GM19438 (cell line): ENCODE measurements around the gene ATG14.
"Not testable (repeated sequence)": the region's sequence is repeated elsewhere in the genome, so short reads cannot be mapped to it uniquely, and the experiment has no call there.

ENCODE experiments used
- ATAC-seq: cut with Tn5 transposase; IDR thresholded peaks from one replicate; pipeline ENCODE4 v1.9.1; 2021; ENCODE audit warnings: low read depth; ENCODE audit not compliant: unreplicated experiment

Gene ATG14

GRCh38 chr14:55433880-55434804 is 22.5 kb upstream of the ATG14 start:
- no peak for ATAC-seq

GRCh38 chr14:55432628-55433027 is 21.0 kb upstream of the ATG14 start:
- ATAC-seq, result no peak

- no peak for ATAC-seq
These were observed 18.5 kb upstream of the ATG14 start for GRCh38 chr14:55430024-55430690.

DNA sequence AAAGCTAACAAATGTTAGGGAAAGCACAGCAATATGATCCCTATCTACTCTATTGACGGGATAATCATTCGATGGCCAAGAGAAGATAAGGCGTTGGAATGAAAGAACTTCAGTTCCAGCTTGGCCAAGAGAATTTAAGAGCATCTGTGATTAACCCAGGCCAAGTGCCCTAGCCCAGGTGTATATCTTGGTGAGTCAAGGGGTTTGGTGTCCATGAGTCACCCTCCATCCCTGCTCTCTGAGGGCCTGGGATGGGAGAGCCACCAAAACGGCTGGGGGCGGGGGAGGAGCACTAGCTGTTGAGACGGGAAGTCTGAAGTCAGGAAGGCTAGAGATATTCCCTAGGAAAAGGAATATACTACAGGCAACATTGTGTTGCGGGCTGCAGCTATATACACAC is 15.8 kb upstream of the ATG14 start:
- no peak for ATAC-seq

GRCh38 chr14:55426891-55427290 is 15.3 kb upstream of the ATG14 start:
- no peak for ATAC-seq

DNA sequence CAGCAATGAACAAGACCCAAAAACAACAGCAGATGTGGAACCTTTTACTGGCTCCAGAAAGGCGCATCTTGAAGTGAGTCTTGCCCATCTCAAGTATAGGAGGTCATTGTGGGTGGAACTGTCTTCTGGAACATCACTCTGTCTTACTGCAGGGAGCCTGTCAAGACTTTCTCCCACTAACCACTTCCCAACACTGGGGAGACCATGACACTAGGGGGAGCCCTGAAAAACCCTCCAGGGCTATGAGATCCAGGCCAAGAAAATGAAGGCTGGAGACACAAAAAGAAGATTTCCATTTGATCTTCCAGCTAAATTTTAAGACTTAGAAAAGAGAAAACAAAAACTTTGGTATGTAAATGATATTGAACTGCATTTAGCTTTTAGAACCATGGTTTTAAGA is 13.5 kb upstream of the ATG14 start:
- ATAC-seq, result no peak

- no peak for ATAC-seq
These were observed 12.3 kb upstream of the ATG14 start for GRCh38 chr14:55423969-55424368.

- ATAC-seq, result not testable (repeated sequence)
These were observed 10.7 kb upstream of the ATG14 start for GRCh38 chr14:55422338-55422737.

DNA sequence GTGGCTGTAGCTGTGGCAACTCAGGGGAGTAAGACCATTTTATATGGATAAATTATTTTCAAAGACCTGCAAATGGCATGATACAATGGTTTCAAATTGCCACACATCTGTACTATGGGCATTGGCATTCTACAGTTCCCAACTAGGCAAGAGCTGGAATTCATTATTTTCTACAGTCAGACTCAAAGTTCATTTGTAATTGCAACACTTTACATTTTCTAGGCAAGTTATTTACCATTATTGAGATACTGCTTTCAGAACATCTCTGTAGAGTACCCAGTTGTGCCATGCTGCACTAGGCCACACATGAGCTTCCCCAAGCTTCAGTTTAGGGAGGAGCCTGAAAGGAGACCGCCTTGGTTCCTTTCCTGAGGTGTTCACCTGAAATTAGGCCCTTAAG is 8.0 kb upstream of the ATG14 start:
- ATAC-seq, result no peak

GRCh38 chr14:55418411-55418810 is 6.8 kb upstream of the ATG14 start:
- no peak for ATAC-seq

GRCh38 chr14:55417955-55418354 is 6.3 kb upstream of the ATG14 start:
- no peak for ATAC-seq

GRCh38 chr14:55416866-55417265 is 5.2 kb upstream of the ATG14 start:
- ATAC-seq, result no peak

DNA sequence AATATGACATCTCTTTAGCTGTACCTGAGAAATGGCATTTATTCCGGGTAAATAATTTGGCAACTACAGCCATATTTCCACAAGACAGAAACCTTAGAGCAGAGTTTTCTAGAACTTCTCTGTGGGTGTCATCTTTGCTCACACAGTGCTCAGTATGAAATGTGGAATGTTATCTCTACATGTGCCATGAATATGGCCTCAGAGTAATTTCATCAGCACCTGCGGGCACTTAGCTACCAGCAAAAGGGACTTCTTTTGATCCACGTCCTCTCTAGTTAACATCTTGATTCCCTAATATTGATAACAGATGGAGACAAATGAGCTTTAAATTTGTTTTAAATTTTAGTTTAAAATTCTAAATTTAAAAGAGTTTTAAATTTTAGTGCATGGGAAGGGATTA is 2.9 kb upstream of the ATG14 start:
- no peak for ATAC-seq

DNA sequence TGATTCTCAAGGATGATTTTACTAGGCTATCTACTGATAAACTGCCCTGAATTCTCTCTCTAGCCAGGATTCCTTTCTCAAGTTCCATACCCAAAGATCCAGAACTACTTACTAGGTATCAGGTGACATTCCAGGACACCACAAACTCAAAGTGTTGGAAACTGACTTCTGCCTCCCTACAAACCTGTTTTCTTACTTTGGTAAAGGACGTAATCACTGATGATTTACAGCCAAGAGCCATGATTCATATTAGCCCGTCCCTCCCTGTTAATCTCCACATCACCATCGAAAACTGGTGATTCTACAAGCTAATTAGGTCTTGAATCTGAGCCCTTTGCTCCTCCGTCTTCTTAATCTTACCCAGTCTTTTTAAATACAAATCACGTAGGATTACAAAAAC is 1.0 kb upstream of the ATG14 start:
- ATAC-seq, result no peak

DNA sequence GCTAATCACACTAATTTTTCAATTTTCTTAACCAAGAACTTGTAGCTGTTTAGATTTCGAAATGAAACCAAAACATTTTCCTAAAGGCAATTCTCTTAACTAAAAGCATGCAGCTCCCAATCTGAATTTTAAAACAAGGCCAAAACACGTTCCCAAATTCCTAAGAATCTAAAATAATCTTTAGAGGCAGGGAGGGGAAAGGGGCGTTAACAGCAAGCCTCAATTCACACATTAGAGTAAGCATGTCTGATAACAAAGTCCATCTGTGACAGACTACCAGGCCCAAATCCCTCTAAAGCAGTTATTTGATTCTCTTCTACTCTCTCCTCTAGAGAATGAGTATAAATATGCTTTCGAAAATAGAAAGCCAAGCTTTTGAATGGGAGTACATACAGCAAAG is 754 bp downstream of the ATG14 start:
- ATAC-seq, result no peak

DNA sequence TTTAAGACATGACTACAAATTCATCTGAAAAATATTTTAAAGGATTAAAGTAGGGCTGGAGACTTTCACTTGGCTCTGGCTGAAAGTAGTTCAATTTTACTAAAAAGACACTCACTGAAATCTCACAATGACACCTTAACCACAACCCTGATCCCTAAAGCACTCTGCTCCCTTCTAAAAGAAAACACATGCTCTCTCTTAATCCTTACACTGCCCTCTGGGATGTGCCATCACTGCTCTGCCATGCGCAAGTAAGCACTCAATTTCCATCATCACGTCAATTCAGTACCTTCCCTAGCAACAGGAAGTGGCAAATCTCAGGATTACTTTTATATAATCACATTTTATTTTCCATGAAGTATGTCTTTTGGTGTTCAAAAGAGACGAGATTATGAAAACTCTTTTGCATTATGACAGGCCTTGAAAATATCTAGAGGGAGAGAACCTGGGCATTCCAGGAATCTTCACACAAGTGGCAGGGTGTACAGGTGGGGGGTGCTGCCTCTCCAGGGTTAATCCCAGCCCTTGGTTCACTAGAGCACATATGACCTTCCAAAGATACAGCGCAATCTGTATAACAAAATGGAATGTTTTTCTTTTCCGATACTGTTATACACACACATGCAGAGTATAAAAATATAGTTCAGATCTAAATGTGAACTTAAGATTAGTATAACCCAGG is 7.3 kb downstream of the ATG14 start:
- no peak for ATAC-seq

- ATAC-seq, result no peak
These were observed 9.9 kb downstream of the ATG14 start for GRCh38 chr14:55401751-55402150.

GRCh38 chr14:55399852-55400251 is 11.8 kb downstream of the ATG14 start:
- no peak for ATAC-seq

- no peak for ATAC-seq
These were observed 12.4 kb downstream of the ATG14 start for GRCh38 chr14:55399183-55399582.

GRCh38 chr14:55398679-55399078 is 13.0 kb downstream of the ATG14 start:
- ATAC-seq, result no peak

DNA sequence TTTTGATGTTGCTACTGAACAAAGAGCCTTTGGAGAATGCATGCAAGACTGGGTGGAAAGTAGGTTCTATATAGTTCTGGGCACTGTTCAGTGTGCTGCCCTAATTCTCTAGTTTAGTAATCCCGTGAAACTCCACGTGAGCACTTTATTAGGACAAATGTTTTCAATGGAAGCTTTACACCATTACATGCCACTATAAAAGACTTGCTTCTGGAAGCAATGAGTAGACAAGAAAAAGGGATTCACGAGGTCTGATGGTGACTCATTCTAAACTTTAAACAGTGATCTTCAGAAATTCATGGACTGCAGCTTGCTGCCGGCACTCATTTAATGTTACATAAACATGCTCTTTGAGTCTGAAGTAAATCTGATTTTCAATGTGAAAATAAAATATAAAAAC is 22.3 kb downstream of the ATG14 start:
- ATAC-seq, result no peak
